HG03439 (cell line): ENCODE data around the gene USP11.
"Not testable (repeated sequence)": the region's sequence is repeated elsewhere in the genome, so short reads cannot be mapped to it uniquely, and the experiment has no call there.

ENCODE experiments used
- ATAC-seq: cut with Tn5 transposase; IDR thresholded peaks from one replicate; pipeline ENCODE4 v1.9.1; 2021; ENCODE audit warnings: mild to moderate bottlenecking, moderate library complexity; ENCODE audit not compliant: unreplicated experiment

Gene USP11

DNA sequence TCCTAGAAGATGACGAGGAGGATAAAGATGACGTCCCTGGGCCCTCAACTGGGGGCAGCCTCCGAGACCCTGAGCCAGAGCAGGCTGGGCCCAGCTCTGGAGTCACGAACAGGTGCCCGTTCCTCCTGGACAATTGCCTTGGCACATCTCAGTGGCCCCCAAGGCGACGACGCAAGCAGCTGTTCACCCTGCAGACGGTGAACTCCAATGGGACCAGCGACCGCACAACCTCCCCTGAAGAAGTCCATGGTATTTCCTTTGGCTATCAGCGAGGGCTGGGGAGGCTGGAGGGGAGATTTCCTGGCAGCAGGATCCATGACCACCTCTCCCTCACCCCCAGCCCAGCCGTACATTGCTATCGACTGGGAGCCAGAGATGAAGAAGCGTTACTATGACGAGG lies 11.9 kb downstream of the USP11 start:
- ATAC-seq: no peak

DNA sequence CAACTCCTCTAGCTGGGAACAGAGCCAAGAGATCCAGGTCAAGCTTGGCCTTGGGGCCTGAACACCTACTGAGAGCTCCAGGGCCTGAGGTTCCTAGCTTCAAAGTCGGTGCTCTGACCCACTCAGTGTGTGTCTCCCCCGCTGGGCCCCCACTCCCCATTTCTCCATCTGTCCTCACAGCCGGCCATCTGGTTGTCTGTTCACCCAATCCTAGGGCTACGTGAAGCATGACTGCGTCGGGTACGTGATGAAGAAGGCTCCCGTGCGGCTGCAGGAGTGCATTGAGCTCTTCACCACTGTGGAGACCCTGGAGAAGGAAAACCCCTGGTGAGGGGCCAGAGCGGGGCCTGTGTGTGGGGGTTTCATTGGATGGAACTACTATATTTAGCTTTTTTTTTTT lies 12.3 kb downstream of the USP11 start:
- ATAC-seq: no peak

DNA sequence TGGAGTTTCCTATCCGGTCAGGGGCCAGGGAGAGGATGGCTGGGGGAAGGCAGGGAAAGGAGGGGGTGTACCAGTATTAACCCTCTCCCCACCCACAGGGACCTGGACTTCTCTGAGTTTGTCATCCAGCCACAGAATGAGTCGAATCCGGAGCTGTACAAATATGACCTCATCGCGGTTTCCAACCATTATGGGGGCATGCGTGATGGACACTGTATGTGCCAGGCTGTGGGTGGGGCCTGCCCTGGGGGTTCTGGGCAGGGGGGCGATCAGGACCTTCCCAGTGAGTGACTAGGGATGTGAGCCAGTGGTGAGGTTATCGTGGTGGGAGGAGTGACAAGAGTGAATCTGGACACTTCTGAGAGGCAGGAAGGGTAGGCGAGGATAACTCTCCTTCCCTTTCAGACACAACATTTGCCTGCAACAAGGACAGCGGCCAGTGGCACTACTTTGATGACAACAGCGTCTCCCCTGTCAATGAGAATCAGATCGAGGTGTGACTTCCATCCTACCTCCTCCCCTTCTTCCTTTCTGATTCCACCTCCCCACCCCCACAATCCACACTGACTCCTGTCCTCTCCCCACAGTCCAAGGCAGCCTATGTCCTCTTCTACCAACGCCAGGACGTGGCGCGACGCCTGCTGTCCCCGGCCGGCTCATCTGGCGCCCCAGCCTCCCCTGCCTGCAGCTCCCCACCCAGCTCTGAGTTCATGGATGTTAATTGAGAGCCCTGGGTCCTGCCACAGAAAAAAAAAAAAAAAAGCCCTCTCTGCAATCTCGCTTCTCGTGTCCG lies 14.6 kb downstream of the USP11 start:
- no peak for ATAC-seq

DNA sequence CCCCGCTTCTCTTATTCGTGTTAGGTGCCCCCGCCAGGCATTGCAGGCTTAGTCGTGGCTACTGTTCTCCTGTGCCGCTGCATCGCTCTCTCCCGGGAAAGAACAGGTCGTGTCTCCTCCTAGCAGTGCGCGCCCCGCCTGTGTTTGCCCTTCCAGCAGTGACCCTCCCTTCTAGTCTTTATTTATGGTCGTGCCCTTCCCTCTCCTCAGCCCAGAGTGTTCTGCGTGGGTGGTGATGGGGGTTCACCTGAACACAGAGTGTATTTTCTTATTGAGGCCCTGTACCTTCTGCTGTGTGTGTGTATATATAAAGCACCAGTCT lies 15.2 kb downstream of the USP11 start:
- ATAC-seq: no peak

DNA sequence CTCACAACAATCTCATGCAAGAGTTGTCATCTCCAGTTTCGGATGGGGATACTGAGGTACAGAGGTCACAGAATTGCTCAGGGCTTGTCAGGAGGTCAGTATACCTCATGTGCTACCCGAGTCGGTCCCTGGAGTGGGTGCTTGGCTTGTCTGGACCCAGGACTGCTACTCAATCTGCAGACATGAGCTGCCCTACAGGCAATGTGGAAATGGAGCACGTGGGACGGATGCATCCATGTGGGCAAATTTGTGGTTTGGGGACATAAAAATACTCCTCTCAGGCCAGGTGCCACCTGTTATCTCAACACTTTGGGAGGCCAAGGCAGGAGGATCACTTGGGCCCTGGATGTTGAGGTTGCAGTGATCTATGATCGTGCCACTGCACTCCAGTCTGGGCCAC lies 15.8 kb downstream of the USP11 start:
- no peak for ATAC-seq

- ATAC-seq: no peak
Observed at GRCh38 chrX:47250017-47250347, 17.2 kb downstream of the USP11 start.

- not testable (repeated sequence) for ATAC-seq
Observed at GRCh38 chrX:47257620-47258019, 24.8 kb downstream of the USP11 start.

GRCh38 chrX:47264483-47265173 lies 31.8 kb downstream of the USP11 start:
- no peak for ATAC-seq

- ATAC-seq: no peak
Observed at GRCh38 chrX:47266643-47267042, 33.8 kb downstream of the USP11 start.

DNA sequence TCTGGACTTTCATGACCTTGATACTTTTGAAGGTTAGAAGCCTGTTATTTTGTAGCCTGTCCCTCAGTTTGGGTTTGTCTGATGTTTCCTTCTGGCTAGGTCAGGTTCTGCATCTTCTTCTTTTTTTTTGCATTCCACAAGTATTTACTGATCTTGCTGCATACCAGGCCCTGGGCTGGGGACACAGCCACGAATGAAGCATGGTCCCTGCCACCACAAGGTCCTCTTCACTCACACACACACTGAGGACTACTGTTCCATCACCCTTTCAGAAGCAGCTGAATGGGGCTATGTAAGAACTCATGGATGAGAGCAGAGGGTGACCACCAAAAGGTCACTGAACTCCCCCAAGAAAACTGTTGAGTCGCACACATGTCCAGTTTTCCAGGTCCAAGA lies 39.2 kb downstream of the USP11 start:
- ATAC-seq: no peak

- ATAC-seq: no peak
Observed at GRCh38 chrX:47273011-47273730, 40.4 kb downstream of the USP11 start.

DNA sequence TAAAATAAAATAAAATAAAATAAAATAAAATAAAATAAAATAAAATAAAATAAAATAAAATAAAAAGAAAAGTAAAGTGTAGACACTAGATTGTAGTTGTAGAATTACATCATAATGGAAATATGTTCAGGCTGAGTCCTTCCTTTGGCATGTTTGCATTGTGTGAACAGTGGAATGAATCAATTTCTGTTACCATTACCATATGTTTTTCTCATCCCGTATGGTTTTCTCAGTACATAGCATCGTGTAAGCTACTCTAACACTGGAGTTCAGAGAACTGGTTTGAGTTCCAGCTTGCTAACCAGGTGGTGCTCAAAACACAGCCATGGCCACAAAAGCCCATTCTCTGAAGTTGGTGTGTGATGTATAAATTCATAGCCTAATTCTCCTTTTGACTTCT lies 45.9 kb downstream of the USP11 start:
- no peak for ATAC-seq

- ATAC-seq: no peak
Observed at GRCh38 chrX:47283015-47283771, 50.4 kb downstream of the USP11 start.

GRCh38 chrX:47284616-47285015 lies 51.8 kb downstream of the USP11 start:
- not testable (repeated sequence) for ATAC-seq

DNA sequence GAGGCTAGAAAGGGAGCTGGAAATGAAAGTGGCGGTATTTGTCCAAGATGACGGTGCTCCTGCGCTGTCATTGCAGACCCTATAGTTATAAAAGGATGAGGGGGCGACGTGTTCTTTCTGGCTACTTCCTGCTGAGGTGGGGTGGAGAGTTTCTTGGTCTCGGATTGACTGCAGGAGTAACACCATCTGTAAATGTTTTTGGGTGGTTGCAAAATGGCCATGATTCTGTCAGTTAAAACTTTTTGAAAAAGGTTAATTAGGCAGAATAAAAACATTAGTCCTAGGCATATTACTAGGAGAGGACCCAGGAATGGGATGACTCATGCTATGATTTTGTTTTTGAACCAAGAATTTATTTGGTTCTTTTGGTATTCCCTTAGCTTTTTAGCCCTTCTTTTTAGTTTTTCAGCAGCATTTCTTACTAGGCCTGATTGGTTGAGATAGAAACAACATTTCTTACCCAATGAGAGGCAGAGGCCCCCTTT lies 53.1 kb downstream of the USP11 start:
- ATAC-seq: no peak

DNA sequence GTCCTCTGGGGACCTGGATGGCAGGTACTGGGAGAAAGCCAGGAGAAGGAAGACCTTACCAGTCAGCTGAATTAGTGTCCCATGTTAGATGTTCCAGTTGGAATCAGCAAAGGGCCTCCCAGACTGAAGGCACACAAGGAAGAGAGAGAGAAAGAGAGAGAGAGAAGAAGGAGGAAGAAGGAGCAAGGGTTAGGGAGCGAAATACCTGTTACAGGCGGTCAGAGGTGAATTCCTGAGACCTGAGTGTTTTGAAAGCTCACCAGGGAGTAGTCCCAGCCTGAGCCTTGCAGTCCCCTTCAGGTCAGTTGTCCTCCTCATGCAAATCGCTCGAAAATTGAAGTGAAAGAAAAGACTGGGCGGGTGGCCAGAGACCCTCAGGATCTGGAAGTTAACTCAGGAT lies 60.3 kb downstream of the USP11 start:
- no peak for ATAC-seq

GRCh38 chrX:47296766-47297365 lies 64.1 kb downstream of the USP11 start:
- no peak for ATAC-seq

GRCh38 chrX:47297874-47298273 lies 65.1 kb downstream of the USP11 start:
- no peak for ATAC-seq
